ENCODE measurements around the gene GPC3.

GPC3 gene

DNA sequence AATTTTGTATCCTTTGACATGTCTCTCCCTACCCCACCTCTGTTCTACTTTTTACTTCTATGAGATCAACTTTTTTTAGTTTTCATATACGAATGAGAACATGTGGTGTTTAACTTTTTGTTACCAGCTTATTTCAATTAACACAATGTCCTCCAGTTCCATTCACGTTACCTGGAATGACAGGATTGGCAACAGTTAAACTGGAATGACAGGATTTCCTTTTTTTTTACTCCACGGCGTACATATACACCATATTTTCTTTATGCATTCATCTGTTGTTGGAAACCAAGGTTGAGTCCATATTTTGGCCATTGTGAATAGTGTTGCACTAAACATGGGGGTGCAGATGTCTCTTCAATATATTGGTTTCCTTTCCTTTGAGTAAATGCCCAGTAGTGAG lies 398.3 kb downstream of the GPC3 start:
- H3K36me3 ChIP-seq (ENCODE audit: control insufficient read depth, insufficient read depth, low read length) = no peaks in the 10 kb centered on the region
- no peak overlapping the region for H3K9ac ChIP-seq (ENCODE audit: low read length)
- H3K4me1 ChIP-seq (ENCODE audit: control insufficient read depth, insufficient read depth, low read length) = no peaks in the 10 kb centered on the region
- no peaks in the 10 kb centered on the region for H3K9me3 ChIP-seq (ENCODE audit: control insufficient read depth, low read length)
- no peaks in the 10 kb centered on the region for H3K27me3 ChIP-seq (ENCODE audit: control insufficient read depth, insufficient read depth, low read length)
- no peak overlapping the region for H3K4me3 ChIP-seq (ENCODE audit: low read length)

- Histone ChIP-seq H3K36me3 (ENCODE audit: control insufficient read depth, insufficient read depth, low read length) (no peaks in the 10 kb centered on the region), H3K9me3 (ENCODE audit: control insufficient read depth, low read length) (no peaks in the 10 kb centered on the region), H3K27me3 (ENCODE audit: control insufficient read depth, insufficient read depth, low read length) (no peaks in the 10 kb centered on the region), H3K4me1 (ENCODE audit: control insufficient read depth, insufficient read depth, low read length) (no peaks in the 10 kb centered on the region), H3K4me3 (ENCODE audit: low read length) (no peak overlapping the region), H3K9ac (ENCODE audit: low read length) (no peak overlapping the region)
Measured at GRCh38 chrX:133586443-133586842, 399.0 kb downstream of the GPC3 start.

GRCh38 chrX:133583825-133584224 lies 401.6 kb downstream of the GPC3 start:
- H3K36me3 ChIP-seq (ENCODE audit: control insufficient read depth, insufficient read depth, low read length) = no peaks in the 10 kb centered on the region
- no peaks in the 10 kb centered on the region for H3K9me3 ChIP-seq (ENCODE audit: control insufficient read depth, low read length)
- H3K9ac ChIP-seq (ENCODE audit: low read length) = no peak overlapping the region
- no peak overlapping the region for H3K4me3 ChIP-seq (ENCODE audit: low read length)
- no peaks in the 10 kb centered on the region for H3K4me1 ChIP-seq (ENCODE audit: control insufficient read depth, insufficient read depth, low read length)
- H3K27me3 ChIP-seq (ENCODE audit: control insufficient read depth, insufficient read depth, low read length) = no peaks in the 10 kb centered on the region

DNA sequence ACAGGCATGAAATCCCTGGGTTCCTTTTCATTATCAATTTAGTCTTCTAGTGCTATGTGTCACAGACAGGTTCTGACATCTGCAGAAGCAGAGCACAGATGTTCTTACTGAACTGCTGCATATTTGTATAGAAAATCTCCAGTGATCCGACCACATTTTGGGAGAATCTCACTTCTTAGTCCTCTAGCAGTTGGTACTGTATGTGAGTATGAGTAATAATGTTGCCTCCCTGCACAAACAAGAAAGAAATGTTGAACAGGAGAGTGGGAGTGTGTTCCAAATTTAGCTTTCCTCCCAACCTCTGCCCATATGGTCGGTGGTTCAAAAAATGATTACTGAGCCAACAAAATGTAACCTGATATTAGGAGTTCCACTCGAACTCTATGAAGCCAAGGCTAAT lies 404.8 kb downstream of the GPC3 start:
- Histone ChIP-seq H3K9me3 (ENCODE audit: control insufficient read depth, low read length) (no peaks in the 10 kb centered on the region), H3K4me3 (ENCODE audit: low read length) (no peak overlapping the region), H3K9ac (ENCODE audit: low read length) (no peak overlapping the region), H3K4me1 (ENCODE audit: control insufficient read depth, insufficient read depth, low read length) (no peaks in the 10 kb centered on the region), H3K27me3 (ENCODE audit: control insufficient read depth, insufficient read depth, low read length) (no peaks in the 10 kb centered on the region), H3K36me3 (ENCODE audit: control insufficient read depth, insufficient read depth, low read length) (no peaks in the 10 kb centered on the region)

DNA sequence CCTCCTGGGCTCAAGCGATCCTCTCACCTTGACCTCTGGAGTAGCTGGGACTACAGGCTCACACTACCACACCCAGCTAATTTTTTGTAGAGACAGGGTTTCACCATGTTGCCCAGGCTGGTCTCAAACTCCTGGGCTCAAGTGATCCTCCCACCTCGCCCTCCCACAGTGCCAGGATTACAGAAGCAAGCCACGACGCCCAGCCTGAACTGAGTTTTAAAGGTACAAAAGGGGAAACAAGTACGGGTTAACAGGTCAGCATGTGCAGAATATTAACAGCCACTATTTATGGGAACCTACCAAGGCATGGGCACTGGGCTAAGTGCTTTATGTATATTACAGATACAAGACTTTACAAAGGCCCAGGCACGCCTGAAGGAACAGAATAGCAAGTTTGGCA lies 405.8 kb downstream of the GPC3 start:
- Histone ChIP-seq H3K36me3 (ENCODE audit: control insufficient read depth, insufficient read depth, low read length) (no peaks in the 10 kb centered on the region), H3K27me3 (ENCODE audit: control insufficient read depth, insufficient read depth, low read length) (no peaks in the 10 kb centered on the region), H3K4me3 (ENCODE audit: low read length) (no peak overlapping the region), H3K9me3 (ENCODE audit: control insufficient read depth, low read length) (no peaks in the 10 kb centered on the region), H3K9ac (ENCODE audit: low read length) (no peak overlapping the region), H3K4me1 (ENCODE audit: control insufficient read depth, insufficient read depth, low read length) (no peaks in the 10 kb centered on the region)

GRCh38 chrX:133576876-133577275 lies 408.5 kb downstream of the GPC3 start:
- Histone ChIP-seq H3K4me3 (ENCODE audit: low read length) (no peak overlapping the region), H3K9ac (ENCODE audit: low read length) (no peak overlapping the region), H3K9me3 (ENCODE audit: control insufficient read depth, low read length) (no peaks in the 10 kb centered on the region), H3K36me3 (ENCODE audit: control insufficient read depth, insufficient read depth, low read length) (no peaks in the 10 kb centered on the region), H3K27me3 (ENCODE audit: control insufficient read depth, insufficient read depth, low read length) (no peaks in the 10 kb centered on the region), H3K4me1 (ENCODE audit: control insufficient read depth, insufficient read depth, low read length) (no peaks in the 10 kb centered on the region)

DNA sequence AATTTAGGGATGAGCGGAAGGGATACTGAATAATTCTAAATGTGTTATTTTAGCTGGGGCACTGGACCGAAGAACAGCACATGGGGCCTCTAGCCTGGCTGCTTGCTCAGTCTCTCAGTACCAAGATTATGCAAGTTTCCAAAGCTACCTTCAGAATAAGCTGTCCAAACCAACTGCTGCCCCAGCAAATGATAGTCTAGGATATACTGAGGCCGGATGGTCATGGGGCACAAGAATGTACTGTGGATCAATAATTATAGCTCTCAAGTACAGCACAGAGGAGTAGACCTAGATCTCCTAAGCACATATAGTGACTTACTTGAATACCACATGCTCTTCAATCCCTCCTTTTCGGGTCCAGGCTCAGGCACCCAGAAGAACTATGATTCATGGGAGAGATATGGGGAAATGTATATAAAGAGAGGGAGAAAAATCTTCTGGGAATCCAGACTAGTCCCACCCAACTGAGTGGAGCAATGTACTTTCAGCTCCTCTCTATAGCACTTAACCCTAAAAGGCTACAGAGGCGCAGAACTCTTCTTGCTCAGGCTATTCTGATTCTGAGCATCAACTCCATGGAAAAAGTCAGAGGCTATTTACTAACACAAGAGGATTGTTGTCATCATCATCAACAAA lies 409.8 kb downstream of the GPC3 start:
- Histone ChIP-seq H3K9ac (ENCODE audit: low read length) (no peak overlapping the region), H3K4me3 (ENCODE audit: low read length) (no peak overlapping the region), H3K36me3 (ENCODE audit: control insufficient read depth, insufficient read depth, low read length) (no peaks in the 10 kb centered on the region), H3K4me1 (ENCODE audit: control insufficient read depth, insufficient read depth, low read length) (no peaks in the 10 kb centered on the region), H3K27me3 (ENCODE audit: control insufficient read depth, insufficient read depth, low read length) (no peaks in the 10 kb centered on the region), H3K9me3 (ENCODE audit: control insufficient read depth, low read length) (no peaks in the 10 kb centered on the region)

DNA sequence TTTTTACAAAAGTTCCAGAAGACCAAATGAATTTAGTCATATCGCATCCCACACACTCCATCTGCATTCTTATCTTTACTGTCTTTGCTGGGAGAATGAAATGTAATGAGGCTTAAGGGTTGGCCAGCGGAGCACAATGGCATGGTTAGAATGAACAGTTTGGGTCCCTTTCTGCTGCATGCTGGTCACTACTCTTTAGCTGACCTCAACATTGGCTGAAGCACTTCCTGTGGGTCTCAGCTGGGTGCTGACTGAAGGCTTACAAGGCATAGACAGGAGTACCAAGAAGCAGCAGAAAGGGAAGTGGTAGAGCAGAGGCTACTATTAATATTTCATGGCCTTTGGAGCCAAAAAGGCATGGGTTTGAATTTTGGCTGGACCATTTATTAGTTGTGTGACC lies 410.7 kb downstream of the GPC3 start:
- no peaks in the 10 kb centered on the region for H3K36me3 ChIP-seq (ENCODE audit: control insufficient read depth, insufficient read depth, low read length)
- H3K9me3 ChIP-seq (ENCODE audit: control insufficient read depth, low read length) = no peaks in the 10 kb centered on the region
- H3K27me3 ChIP-seq (ENCODE audit: control insufficient read depth, insufficient read depth, low read length) = no peaks in the 10 kb centered on the region
- no peaks in the 10 kb centered on the region for H3K4me1 ChIP-seq (ENCODE audit: control insufficient read depth, insufficient read depth, low read length)
- no peak overlapping the region for H3K4me3 ChIP-seq (ENCODE audit: low read length)
- no peak overlapping the region for H3K9ac ChIP-seq (ENCODE audit: low read length)

DNA sequence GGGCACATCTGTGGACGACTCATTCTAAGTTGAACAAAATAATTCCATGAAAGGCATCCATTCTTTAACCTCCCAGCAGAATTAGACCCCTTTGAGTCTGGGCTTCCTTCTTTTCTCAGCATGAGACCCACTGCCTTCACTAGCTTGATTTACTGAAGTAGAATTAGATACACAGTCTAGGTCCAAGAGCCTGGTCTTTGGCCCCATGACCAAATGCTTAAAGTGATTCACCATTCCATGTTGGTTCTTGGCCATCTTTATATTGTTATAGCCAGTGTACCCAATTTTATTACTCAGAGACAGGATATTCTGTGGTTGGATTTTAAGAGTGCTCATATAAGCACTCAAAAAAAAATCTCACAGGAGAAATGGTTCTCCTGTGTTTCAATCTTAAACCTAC lies 414.8 kb downstream of the GPC3 start:
- Histone ChIP-seq H3K27me3 (ENCODE audit: control insufficient read depth, insufficient read depth, low read length) (no peaks in the 10 kb centered on the region), H3K4me1 (ENCODE audit: control insufficient read depth, insufficient read depth, low read length) (no peaks in the 10 kb centered on the region), H3K9ac (ENCODE audit: low read length) (no peak overlapping the region), H3K9me3 (ENCODE audit: control insufficient read depth, low read length) (no peaks in the 10 kb centered on the region), H3K36me3 (ENCODE audit: control insufficient read depth, insufficient read depth, low read length) (no peaks in the 10 kb centered on the region), H3K4me3 (ENCODE audit: low read length) (no peak overlapping the region)

GRCh38 chrX:133569217-133569616 lies 416.2 kb downstream of the GPC3 start:
- H3K4me3 ChIP-seq (ENCODE audit: low read length) = no peak overlapping the region
- no peaks in the 10 kb centered on the region for H3K27me3 ChIP-seq (ENCODE audit: control insufficient read depth, insufficient read depth, low read length)
- H3K9me3 ChIP-seq (ENCODE audit: control insufficient read depth, low read length) = no peaks in the 10 kb centered on the region
- H3K4me1 ChIP-seq (ENCODE audit: control insufficient read depth, insufficient read depth, low read length) = no peaks in the 10 kb centered on the region
- no peak overlapping the region for H3K9ac ChIP-seq (ENCODE audit: low read length)
- H3K36me3 ChIP-seq (ENCODE audit: control insufficient read depth, insufficient read depth, low read length) = no peaks in the 10 kb centered on the region

GRCh38 chrX:133568109-133568508 lies 417.3 kb downstream of the GPC3 start:
- Histone ChIP-seq H3K36me3 (ENCODE audit: control insufficient read depth, insufficient read depth, low read length) (no peaks in the 10 kb centered on the region), H3K9ac (ENCODE audit: low read length) (no peak overlapping the region), H3K4me3 (ENCODE audit: low read length) (no peak overlapping the region), H3K9me3 (ENCODE audit: control insufficient read depth, low read length) (no peaks in the 10 kb centered on the region), H3K4me1 (ENCODE audit: control insufficient read depth, insufficient read depth, low read length) (no peaks in the 10 kb centered on the region), H3K27me3 (ENCODE audit: control insufficient read depth, insufficient read depth, low read length) (no peaks in the 10 kb centered on the region)

- no peaks in the 10 kb centered on the region for H3K36me3 ChIP-seq (ENCODE audit: control insufficient read depth, insufficient read depth, low read length)
- H3K4me3 ChIP-seq (ENCODE audit: low read length) = no peak overlapping the region
- H3K4me1 ChIP-seq (ENCODE audit: control insufficient read depth, insufficient read depth, low read length) = no peaks in the 10 kb centered on the region
- H3K27me3 ChIP-seq (ENCODE audit: control insufficient read depth, insufficient read depth, low read length) = no peaks in the 10 kb centered on the region
- H3K9me3 ChIP-seq (ENCODE audit: control insufficient read depth, low read length) = no peaks in the 10 kb centered on the region
- no peak overlapping the region for H3K9ac ChIP-seq (ENCODE audit: low read length)
Measured at GRCh38 chrX:133566876-133567275, 418.5 kb downstream of the GPC3 start.

DNA sequence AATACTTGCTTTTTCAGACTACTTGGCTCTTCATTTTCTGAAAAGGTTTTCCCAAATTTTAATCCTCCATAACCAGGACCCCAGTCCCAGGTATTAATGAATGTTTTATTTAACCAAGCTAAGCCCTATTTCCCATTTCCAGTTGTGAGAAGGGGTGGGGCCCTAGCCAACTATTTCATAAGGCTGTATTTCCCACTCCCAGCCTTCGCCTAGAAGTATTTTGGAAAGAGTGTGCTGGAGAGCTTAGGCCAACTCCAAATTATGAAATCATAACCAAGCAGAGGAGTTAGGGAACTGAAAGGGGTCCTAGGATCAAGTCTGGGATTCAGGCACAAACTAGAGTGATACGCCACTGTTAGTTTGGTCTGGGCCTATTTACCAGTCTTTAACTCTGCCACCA lies 421.7 kb downstream of the GPC3 start:
- Histone ChIP-seq H3K27me3 (ENCODE audit: control insufficient read depth, insufficient read depth, low read length) (no peaks in the 10 kb centered on the region), H3K36me3 (ENCODE audit: control insufficient read depth, insufficient read depth, low read length) (no peaks in the 10 kb centered on the region), H3K4me3 (ENCODE audit: low read length) (no peak overlapping the region), H3K9ac (ENCODE audit: low read length) (no peak overlapping the region), H3K9me3 (ENCODE audit: control insufficient read depth, low read length) (no peaks in the 10 kb centered on the region), H3K4me1 (ENCODE audit: control insufficient read depth, insufficient read depth, low read length) (no peaks in the 10 kb centered on the region)

All from mucosa of stomach (tissue), 1 donor.